IMR-90 (cell line): ENCODE results near the gene TRAK2. TPM values are rescaled to one million over a fixed set of nuclear protein-coding genes. Genes with fewer than 3 reads are reported as not detected.

Experiments
- ATAC-seq: fragments of 200-7000 bp; cut with Tn5 transposase; 2 replicates; pipeline ENCODE4 v1.9.1; 2020; ENCODE audit warnings: low read depth, mild to moderate bottlenecking, moderate library complexity
- BruUV-seq: library from RNA; stranded (reverse); fragments of 400-500 nt; replicated peaks from 2 replicates; lab custom pipeline; 2021; lab: Mats Ljungman, UMichigan
- CTCF ChIA-PET: fragments of 300-600 bp; formaldehyde crosslinking; extraction: SDS; loops from one replicate; lab custom pipeline; 2021; ENCODE audit warnings: antibody characterized with exemption; lab: Yijun Ruan, JAX
- POLR2A ChIA-PET: fragments of 300-600 bp; sonication (Branson Sonifier 250); formaldehyde crosslinking; loops from one replicate; lab custom pipeline; 2022; ENCODE audit warnings: antibody characterized with exemption; ENCODE audit not compliant: unreplicated experiment; lab: Charles Lee
- DNase-seq: peaks from one replicate; pipeline ENCODE4 v3.0.0; 2013
- H2AFZ ChIP-seq: replicated peaks from 2 replicates; pipeline ENCODE3; 2013; ENCODE audit warnings: low read length, mild to moderate bottlenecking; ENCODE audit not compliant: poor library complexity
- H2AK5ac ChIP-seq: 2 replicates; pipeline ENCODE4 v1.6.1; 2013; ENCODE audit warnings: low read depth, low read length, inconsistent platforms
- H2AK9ac ChIP-seq: replicated peaks from 2 replicates; pipeline ENCODE3; 2013; ENCODE audit warnings: mild to moderate bottlenecking, low read depth, low read length, moderate library complexity; ENCODE audit not compliant: poor library complexity
- H2BK120ac ChIP-seq: 2 replicates; pipeline ENCODE4 v1.6.1; 2013; ENCODE audit warnings: low read depth, low read length, inconsistent platforms
- H2BK15ac ChIP-seq: 3 replicates; pipeline ENCODE4 v1.6.1; 2013; ENCODE audit warnings: low read depth, low read length, inconsistent platforms
- H2BK20ac ChIP-seq: 2 replicates; pipeline ENCODE4 v1.6.1; 2013; ENCODE audit warnings: low read depth, mild to moderate bottlenecking, inconsistent platforms, low read length, moderate library complexity
- H2BK5ac ChIP-seq: 2 replicates; pipeline ENCODE4 v1.6.1; 2013; ENCODE audit warnings: mild to moderate bottlenecking, low read depth, low read length, inconsistent platforms; ENCODE audit not compliant: poor library complexity, severe bottlenecking
- H3K14ac ChIP-seq: replicated peaks from 2 replicates; pipeline ENCODE4 v1.6.1; 2013; ENCODE audit warnings: low read depth, low read length, inconsistent platforms
- H3K18ac ChIP-seq: 2 replicates; pipeline ENCODE4 v1.6.1; 2013; ENCODE audit warnings: low read depth, low read length, control low read depth
- H3K23ac ChIP-seq: 2 replicates; pipeline ENCODE4 v1.6.1; 2013; ENCODE audit warnings: low read depth, low read length, inconsistent platforms
- H3K27ac ChIP-seq: 2 replicates; pipeline ENCODE4 v1.5.1; 2013; ENCODE audit warnings: mild to moderate bottlenecking, control low read depth, low read length; ENCODE audit not compliant: insufficient read depth
- H3K27me3 ChIP-seq: 2 replicates; pipeline ENCODE4 v1.6.1; 2013; ENCODE audit warnings: low read length; ENCODE audit not compliant: control insufficient read depth, insufficient read depth
- H3K36me3 ChIP-seq: 2 replicates; pipeline ENCODE4 v1.6.1; 2013; ENCODE audit warnings: low read length, mixed read lengths; ENCODE audit not compliant: control insufficient read depth, insufficient read depth
- H3K4ac ChIP-seq: 2 replicates; pipeline ENCODE4 v1.6.1; 2013; ENCODE audit warnings: low read depth, low read length, inconsistent platforms
- H3K4me1 ChIP-seq: 2 replicates; pipeline ENCODE4 v1.6.1; 2013; ENCODE audit warnings: low read length, mixed read lengths; ENCODE audit not compliant: control insufficient read depth, insufficient read depth
- H3K4me2 ChIP-seq: 2 replicates; pipeline ENCODE4 v1.6.1; 2013; ENCODE audit warnings: low read depth, mild to moderate bottlenecking, control low read depth, low read length, moderate library complexity
- H3K4me3 ChIP-seq: 2 replicates; pipeline ENCODE4 v1.5.1; 2013; ENCODE audit warnings: low read depth, mild to moderate bottlenecking, control low read depth, low read length, moderate library complexity; ENCODE audit not compliant: insufficient read depth
- H3K56ac ChIP-seq: 2 replicates; pipeline ENCODE4 v1.6.1; 2013; ENCODE audit warnings: low read length, inconsistent platforms; ENCODE audit not compliant: insufficient read depth; ENCODE audit errors: extremely low read depth
- H3K79me1 ChIP-seq, 2 experiments: 2 replicates each; pipeline ENCODE4 v1.6.1; 2013; ENCODE audit warnings: low read length in 2 of 2, inconsistent platforms in 1 of 2, low read depth in 1 of 2
- H3K9ac ChIP-seq: 2 replicates; pipeline ENCODE4 v1.6.1; 2013; ENCODE audit warnings: low read depth, low read length, control low read depth
- H3K9me1 ChIP-seq: 2 replicates; pipeline ENCODE4 v1.6.1; 2013; ENCODE audit warnings: low read length, inconsistent platforms; ENCODE audit not compliant: insufficient read depth
- H3K9me3 ChIP-seq: 2 replicates; pipeline ENCODE4 v1.6.1; 2013; ENCODE audit warnings: low read length; ENCODE audit not compliant: control insufficient read depth, insufficient read depth
- H4K20me1 ChIP-seq: 2 replicates; pipeline ENCODE4 v1.6.1; 2013; ENCODE audit warnings: low read length, inconsistent platforms; ENCODE audit not compliant: insufficient read depth
- H4K5ac ChIP-seq: 2 replicates; pipeline ENCODE4 v1.6.1; 2013; ENCODE audit warnings: mild to moderate bottlenecking, low read depth, low read length, control low read depth
- H4K8ac ChIP-seq, 2 experiments: 2 replicates each; pipeline ENCODE4 v1.6.1; 2013; ENCODE audit warnings: low read depth in 2 of 2, low read length in 2 of 2, control low read depth in 1 of 2, inconsistent platforms in 1 of 2
- H4K91ac ChIP-seq: 2 replicates; pipeline ENCODE4 v1.6.1; 2013; ENCODE audit warnings: low read depth, low read length, inconsistent platforms; ENCODE audit not compliant: insufficient read depth
- BHLHE40 ChIP-seq: fragments of 150-350 bp; IDR thresholded peaks from 2 replicates; pipeline ENCODE4 v1.6.1; 2016; ENCODE audit warnings: mild to moderate bottlenecking, low read depth, low read length
- CEBPB ChIP-seq: IDR thresholded peaks from 2 replicates; pipeline ENCODE4 v1.6.1; 2012; ENCODE audit warnings: low read depth, low read length, improper control_type of control experiment
- CHD1 ChIP-seq: IDR thresholded peaks from 2 replicates; pipeline ENCODE4 v1.6.1; 2012; ENCODE audit warnings: low read depth, low read length, improper control_type of control experiment
- FOS ChIP-seq: fragments of 150-350 bp; IDR thresholded peaks from 2 replicates; pipeline ENCODE4 v1.6.1; 2016; ENCODE audit warnings: low read depth, low read length
- MAFK ChIP-seq: IDR thresholded peaks from 2 replicates; pipeline ENCODE4 v1.6.1; 2012; ENCODE audit warnings: low read depth, low read length, improper control_type of control experiment
- MAZ ChIP-seq: IDR thresholded peaks from 2 replicates; pipeline ENCODE4 v1.6.1; 2012; ENCODE audit warnings: low read depth, mild to moderate bottlenecking, low read length, improper control_type of control experiment, moderate library complexity, borderline replicate concordance
- MXI1 ChIP-seq: IDR thresholded peaks from 2 replicates; pipeline ENCODE4 v1.6.1; 2012; ENCODE audit warnings: low read depth, mild to moderate bottlenecking, low read length, moderate library complexity, borderline replicate concordance
- NFE2L2 ChIP-seq: fragments of 150-350 bp; IDR thresholded peaks from 2 replicates; pipeline ENCODE4 v1.6.1; 2016; ENCODE audit warnings: low read depth, mild to moderate bottlenecking, low read length
- POLR2A ChIP-seq: IDR thresholded peaks from 2 replicates; pipeline ENCODE4 v1.6.1; 2012; ENCODE audit warnings: mild to moderate bottlenecking, low read depth, low read length
- RAD21 ChIP-seq: IDR thresholded peaks from 2 replicates; pipeline ENCODE4 v1.6.1; 2012; ENCODE audit warnings: low read length, improper control_type of control experiment
- RCOR1 ChIP-seq: IDR thresholded peaks from 2 replicates; pipeline ENCODE4 v1.6.1; 2012; ENCODE audit warnings: mild to moderate bottlenecking, low read length, improper control_type of control experiment; ENCODE audit not compliant: insufficient replicate concordance
- RFX5 ChIP-seq: IDR thresholded peaks from 2 replicates; pipeline ENCODE4 v1.8.0; 2012; ENCODE audit warnings: low read depth, mild to moderate bottlenecking, low read length, moderate library complexity
- SMC3 ChIP-seq: fragments of 150-350 bp; IDR thresholded peaks from 2 replicates; pipeline ENCODE4 v1.6.1; 2016; ENCODE audit warnings: low read depth, mild to moderate bottlenecking, antibody characterized with exemption, low read length, moderate library complexity
- USF2 ChIP-seq: fragments of 150-350 bp; IDR thresholded peaks from 2 replicates; pipeline ENCODE4 v1.6.1; 2017; ENCODE audit warnings: mild to moderate bottlenecking, antibody characterized with exemption, low read length, low read depth
- WGBS, 2 experiments: methylation state at CpG; one replicate each; pipeline versions ENCODE4 v1.1.5 to v1.1.7; 2013; ENCODE audit warnings: missing lambda C conversion rate in 2 of 2; ENCODE audit not compliant: insufficient read length in 1 of 2; ENCODE audit errors: extremely low coverage in 2 of 2; 5-methylcytosine and 5-hydroxymethylcytosine counted together
- dilution Hi-C: fragments of 300-500 bp; cut with HindIII; formaldehyde crosslinking; loops from one replicate; pipeline ENCODE4 v1.14.3; 2018; ENCODE audit warnings: low sequenced_read_pairs; ENCODE audit not compliant: unreplicated experiment
- in situ Hi-C: fragments of 300-500 bp; cut with MboI; formaldehyde crosslinking; loops from 3 replicates; pipeline ENCODE4 v1.14.3; 2019; ENCODE audit warnings: low sequenced_read_pairs, inconsistent platforms, mixed read lengths
- intact Hi-C: fragments of 100-400 bp; cut with micrococcal nuclease; formaldehyde crosslinking; loops from 2 replicates; pipeline ENCODE4 v1.10.0; 2022
- polyA plus RNA-seq, 3 experiments: library from polyadenylated mRNA; depleted of rRNA; stranded (reverse); fragments of >200 nt; gene quantifications; 2 replicates each; pipeline ENCODE4 v1.2.3, GENCODE V29; 2012; ENCODE audit warnings: low replicate concordance in 1 of 3
- total RNA-seq: library from RNA; depleted of rRNA; stranded (reverse); fragments of >200 nt; gene quantifications from 2 replicates; pipeline ENCODE4 v1.2.3, GENCODE V29; 2012
- TF ChIP-seq, protein P1 (sequence below): fragments of 150-350 bp; IDR thresholded peaks from 2 replicates; pipeline ENCODE4 v1.6.1; 2016; ENCODE audit warnings: low read depth, mild to moderate bottlenecking, low read length, moderate library complexity, borderline replicate concordance
- TF ChIP-seq, protein P2 (sequence below): conservative IDR thresholded peaks from 2 replicates; pipeline ENCODE4 v1.5.1; 2012; ENCODE audit warnings: mild to moderate bottlenecking, low read depth, low read length, improper control_type of control experiment

The TRAK2 gene
- total and polyA plus RNA-seq, 2 of the 4 experiments (the other 2 are of a cell fraction), result 13.1 to 65.4 TPM

GRCh38 chr2:201440182-201440581, 11.1 kb downstream of the TRAK2 start:
- ChIA-PET POLR2A (no interaction called here), CTCF (interaction anchor here (0.6 kb wide), 1 partner anchor 142 kb away, joined by 3 read pairs; no protein-coding TSS in a partner anchor)
- no TSS peak for BruUV-seq
- Histone ChIP-seq H4K91ac (no peak overlapping the region), H3K9me1 (no peaks in the 10 kb centered on the region), H3K14ac (no peak overlapping the region), H2BK15ac (no peak overlapping the region), H3K9me3 (no peaks in the 10 kb centered on the region), H3K18ac (no peak overlapping the region), H4K20me1 (no peaks in the 10 kb centered on the region; the same call in none of the 2 replicates), H3K79me1 (peaks cover 30 to 42% of the 10 kb centered on the region in 2 experiments), H3K27me3 (no peaks in the 10 kb centered on the region), H3K27ac (no peak overlapping the region), H4K5ac (peak overlapping the region; percentile 31; the same call in 1 of the 2 replicates), H2AK9ac (no peak overlapping the region), H4K8ac (no peak overlapping the region), H3K4ac (no peak overlapping the region), H3K23ac (no peak overlapping the region), H3K36me3 (no peaks in the 10 kb centered on the region), H3K56ac (no peak overlapping the region), H3K4me1 (no peaks in the 10 kb centered on the region), H2BK20ac (no peak overlapping the region), H2BK120ac (no peak overlapping the region), H2BK5ac (no peak overlapping the region), H3K4me3 (no peak overlapping the region), H3K4me2 (no peak overlapping the region), H2AFZ (no peak overlapping the region), H2AK5ac (no peak overlapping the region), H3K9ac (no peak overlapping the region)
- no CpG with 5 or more reads among the region's 1 CpG for WGBS, 2 experiments
- TF ChIP-seq MAFK (no peak), RFX5 (no peak), RCOR1 (no peak), BHLHE40 (no peak), CEBPB (no peak), POLR2A (no peak), SMC3 (no peak), MAZ (no peak), USF2 (no peak), CHD1 (no peak), FOS (no peak), NFE2L2 (no peak), MXI1 (no peak), RAD21 (no peak)
- TF ChIP-seq, protein P1, sequence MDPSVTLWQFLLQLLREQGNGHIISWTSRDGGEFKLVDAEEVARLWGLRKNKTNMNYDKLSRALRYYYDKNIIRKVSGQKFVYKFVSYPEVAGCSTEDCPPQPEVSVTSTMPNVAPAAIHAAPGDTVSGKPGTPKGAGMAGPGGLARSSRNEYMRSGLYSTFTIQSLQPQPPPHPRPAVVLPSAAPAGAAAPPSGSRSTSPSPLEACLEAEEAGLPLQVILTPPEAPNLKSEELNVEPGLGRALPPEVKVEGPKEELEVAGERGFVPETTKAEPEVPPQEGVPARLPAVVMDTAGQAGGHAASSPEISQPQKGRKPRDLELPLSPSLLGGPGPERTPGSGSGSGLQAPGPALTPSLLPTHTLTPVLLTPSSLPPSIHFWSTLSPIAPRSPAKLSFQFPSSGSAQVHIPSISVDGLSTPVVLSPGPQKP, result no peak
- TF ChIP-seq, protein P2, sequence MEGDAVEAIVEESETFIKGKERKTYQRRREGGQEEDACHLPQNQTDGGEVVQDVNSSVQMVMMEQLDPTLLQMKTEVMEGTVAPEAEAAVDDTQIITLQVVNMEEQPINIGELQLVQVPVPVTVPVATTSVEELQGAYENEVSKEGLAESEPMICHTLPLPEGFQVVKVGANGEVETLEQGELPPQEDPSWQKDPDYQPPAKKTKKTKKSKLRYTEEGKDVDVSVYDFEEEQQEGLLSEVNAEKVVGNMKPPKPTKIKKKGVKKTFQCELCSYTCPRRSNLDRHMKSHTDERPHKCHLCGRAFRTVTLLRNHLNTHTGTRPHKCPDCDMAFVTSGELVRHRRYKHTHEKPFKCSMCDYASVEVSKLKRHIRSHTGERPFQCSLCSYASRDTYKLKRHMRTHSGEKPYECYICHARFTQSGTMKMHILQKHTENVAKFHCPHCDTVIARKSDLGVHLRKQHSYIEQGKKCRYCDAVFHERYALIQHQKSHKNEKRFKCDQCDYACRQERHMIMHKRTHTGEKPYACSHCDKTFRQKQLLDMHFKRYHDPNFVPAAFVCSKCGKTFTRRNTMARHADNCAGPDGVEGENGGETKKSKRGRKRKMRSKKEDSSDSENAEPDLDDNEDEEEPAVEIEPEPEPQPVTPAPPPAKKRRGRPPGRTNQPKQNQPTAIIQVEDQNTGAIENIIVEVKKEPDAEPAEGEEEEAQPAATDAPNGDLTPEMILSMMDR, result no peak
- ATAC-seq (no peak), DNase-seq (no peak)
- dilution Hi-C loops (no loop called here), in situ Hi-C loops (no loop called here), intact Hi-C loops (no loop called here)
